HAP-1 (cell line): Measurements from ENCODE around the gene TTC7B.

Experiments
- DNase-seq, 2 experiments: peaks; one replicate each; pipeline ENCODE4 v3.0.0-alpha.2; 2016 to 2020; ENCODE audit warnings: low spot score in 2 of 2
- H3K27me3 ChIP-seq: fragments of 250-450 bp; sonication (Bioruptor Pico); 2 replicates; pipeline ENCODE4 v1.5.1; 2020; ENCODE audit warnings: low read depth, mild to moderate bottlenecking, moderate library complexity
- H3K36me3 ChIP-seq: fragments of 250-450 bp; sonication (Bioruptor Pico); replicated peaks from 2 replicates; pipeline ENCODE4 v1.5.1; 2020; ENCODE audit warnings: mild to moderate bottlenecking
- H3K4me1 ChIP-seq: fragments of 250-450 bp; sonication (Bioruptor Pico); 2 replicates; pipeline ENCODE4 v1.5.1; 2020; ENCODE audit warnings: mild to moderate bottlenecking
- H3K4me3 ChIP-seq: fragments of 250-450 bp; sonication (Bioruptor Pico); 2 replicates; pipeline ENCODE4 v1.5.1; 2020; ENCODE audit warnings: mild to moderate bottlenecking, moderate library complexity
- H3K9me3 ChIP-seq: fragments of 250-450 bp; sonication (Bioruptor Pico); 2 replicates; pipeline ENCODE4 v1.5.1; 2020; ENCODE audit warnings: mild to moderate bottlenecking, moderate library complexity
- in situ Hi-C: fragments of 300-500 bp; cut with MboI; formaldehyde crosslinking; loops from 3 replicates; pipeline ENCODE4 v1.14.3; 2020; ENCODE audit warnings: low sequenced_read_pairs, inconsistent platforms, mixed read lengths

The TTC7B gene

DNA sequence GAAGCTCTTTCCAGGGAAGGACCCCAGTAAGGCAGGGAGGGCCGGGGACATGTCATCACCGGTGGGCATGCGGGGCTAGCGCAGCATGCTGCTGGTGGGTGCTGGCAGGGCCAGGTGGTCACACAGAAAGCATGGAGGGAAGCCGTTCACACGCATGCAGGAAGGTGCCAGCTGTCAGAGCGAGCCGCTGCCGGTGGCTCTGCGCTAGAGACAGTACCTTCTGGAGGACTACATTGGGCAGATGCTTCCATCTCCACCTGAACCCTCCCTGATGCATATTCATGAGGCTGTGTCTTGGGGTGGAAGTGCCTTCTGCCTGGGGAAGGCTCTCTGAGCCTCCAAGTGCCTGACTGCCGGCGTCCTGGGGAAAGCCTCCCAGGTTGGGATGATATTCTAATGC, 215.6 kb downstream of the TTC7B start:
- no peaks in the 10 kb centered on the region for H3K9me3 ChIP-seq
- no peaks in the 10 kb centered on the region for H3K36me3 ChIP-seq
- no peaks in the 10 kb centered on the region for H3K27me3 ChIP-seq
- DNase-seq: no peak
- peaks cover 12% of the 10 kb centered on the region for H3K4me1 ChIP-seq
- in situ Hi-C loops: no loop called here
- no peak overlapping the region for H3K4me3 ChIP-seq

DNA sequence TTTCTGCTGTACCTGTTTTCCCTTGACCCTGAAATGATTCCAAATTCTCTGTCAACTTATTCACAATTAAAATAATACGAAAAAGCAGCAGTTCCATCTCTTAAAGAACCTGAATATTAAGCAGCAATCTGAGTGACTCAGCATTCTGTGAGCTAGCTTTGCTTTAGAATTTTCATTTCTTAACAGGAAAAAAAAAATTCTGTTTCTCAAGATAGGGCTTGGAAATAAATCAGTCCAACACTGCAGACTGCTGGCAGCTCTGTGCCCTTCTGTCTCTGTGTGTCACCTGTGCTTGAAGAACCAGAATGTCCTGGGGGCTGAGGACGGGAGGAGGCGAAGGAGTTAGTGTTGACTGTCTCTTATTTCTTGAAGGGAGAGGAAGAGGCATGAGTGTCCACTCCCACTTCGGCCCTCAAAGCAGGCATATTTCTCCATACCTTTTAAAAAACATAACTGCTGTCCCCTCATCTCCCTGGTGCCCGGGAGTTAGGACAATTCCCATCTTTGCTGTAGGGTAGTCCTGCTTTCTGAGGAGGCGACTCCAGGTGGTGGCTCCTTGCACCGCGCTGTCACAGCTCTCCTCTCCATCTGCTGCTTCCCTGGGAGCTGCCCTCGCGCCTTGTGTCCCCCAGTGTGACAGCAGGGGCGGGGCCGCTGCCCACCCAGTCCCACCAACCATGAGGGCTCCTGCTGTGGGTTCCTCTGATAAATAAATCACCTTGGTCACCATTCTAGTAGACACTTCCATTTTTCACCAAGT, 216.3 kb downstream of the TTC7B start:
- H3K36me3 ChIP-seq: no peaks in the 10 kb centered on the region
- H3K27me3 ChIP-seq: no peaks in the 10 kb centered on the region
- no peak for DNase-seq

DNA sequence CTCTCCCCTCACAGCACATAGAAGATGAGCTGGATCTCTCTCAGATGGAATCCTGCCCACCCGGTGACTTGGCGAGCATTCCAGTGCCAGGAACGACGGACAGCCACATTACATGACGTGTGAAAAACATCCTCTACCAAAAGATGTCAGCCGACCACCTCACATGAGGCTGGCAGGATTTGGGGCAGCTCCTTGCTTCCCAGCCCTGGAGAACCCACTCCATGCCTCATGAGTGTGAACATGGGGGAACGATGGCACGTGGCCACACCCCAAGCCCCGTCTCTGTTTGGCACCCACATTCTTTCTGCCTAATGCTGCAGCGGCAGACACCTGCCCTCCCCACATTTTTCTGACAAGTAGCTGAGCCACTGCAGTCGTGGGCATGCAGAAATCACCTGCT, 216.9 kb downstream of the TTC7B start:
- H3K4me3 ChIP-seq: no peak overlapping the region
- H3K36me3 ChIP-seq: no peaks in the 10 kb centered on the region
- peaks cover 4% of the 10 kb centered on the region for H3K4me1 ChIP-seq
- H3K9me3 ChIP-seq: no peaks in the 10 kb centered on the region
- no peak for DNase-seq
- H3K27me3 ChIP-seq: no peaks in the 10 kb centered on the region
- in situ Hi-C loops: no loop called here

More for the DNA sequence above, 216.3 kb downstream of the TTC7B start:
- Histone ChIP-seq H3K4me1 (peaks cover 9% of the 10 kb centered on the region), H3K4me3 (no peak overlapping the region), H3K9me3 (no peaks in the 10 kb centered on the region)
- in situ Hi-C loops: no loop called here

DNA sequence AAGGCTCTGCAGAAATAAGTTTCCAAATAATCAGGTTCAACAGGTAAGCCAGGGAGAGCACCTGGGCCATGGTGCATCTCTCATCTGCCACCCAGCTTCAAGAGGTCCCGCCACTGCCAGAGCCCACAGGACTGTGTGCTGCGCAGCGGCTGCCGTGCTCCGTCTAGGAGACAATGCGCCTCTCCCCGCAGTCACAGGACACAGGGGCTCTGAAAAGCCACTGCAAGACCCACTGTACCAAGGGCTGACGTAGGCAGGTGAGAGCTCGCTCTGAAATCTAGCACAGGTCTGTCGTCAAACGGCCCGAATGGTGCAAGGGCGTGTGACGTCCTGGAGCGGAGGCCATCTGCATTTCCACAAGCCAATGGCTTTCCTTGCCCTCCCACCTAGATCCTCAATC, 218.3 kb downstream of the TTC7B start:
- no peaks in the 10 kb centered on the region for H3K36me3 ChIP-seq
- no peaks in the 10 kb centered on the region for H3K27me3 ChIP-seq
- H3K9me3 ChIP-seq: no peaks in the 10 kb centered on the region
- DNase-seq: no peak
- in situ Hi-C loops: no loop called here
- no peaks in the 10 kb centered on the region for H3K4me1 ChIP-seq
- no peak overlapping the region for H3K4me3 ChIP-seq

DNA sequence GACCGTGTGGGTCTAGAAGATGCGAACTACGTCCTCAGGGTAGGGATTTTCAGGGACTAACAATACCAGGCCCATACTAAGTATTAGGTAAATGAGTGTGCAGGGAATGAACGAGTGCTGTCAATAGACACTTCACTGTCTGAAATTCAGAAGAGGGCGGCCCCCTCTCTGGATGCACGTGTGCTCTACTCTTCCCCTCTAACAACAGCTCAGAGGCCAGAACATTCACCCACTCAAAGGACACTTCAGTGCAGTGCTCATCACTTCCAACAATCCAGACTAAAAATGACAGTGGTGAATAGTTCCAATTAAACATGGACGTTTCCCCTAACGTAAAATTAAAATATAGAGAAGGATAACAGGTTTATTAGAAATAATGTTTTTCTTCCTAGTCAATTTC, 219.5 kb downstream of the TTC7B start:
- Histone ChIP-seq H3K4me1 (no peaks in the 10 kb centered on the region), H3K4me3 (no peak overlapping the region), H3K9me3 (no peaks in the 10 kb centered on the region), H3K27me3 (no peaks in the 10 kb centered on the region), H3K36me3 (no peaks in the 10 kb centered on the region)
- in situ Hi-C loops: no loop called here
- DNase-seq: no peak

GRCh38 chr14:90593254-90594040, 222.8 kb downstream of the TTC7B start:
- Histone ChIP-seq H3K27me3 (no peaks in the 10 kb centered on the region), H3K4me1 (no peaks in the 10 kb centered on the region), H3K9me3 (no peaks in the 10 kb centered on the region), H3K4me3 (no peak overlapping the region), H3K36me3 (no peaks in the 10 kb centered on the region)
- no peak for DNase-seq
- in situ Hi-C loops: no loop called here

- Histone ChIP-seq H3K4me3 (no peak overlapping the region), H3K9me3 (no peaks in the 10 kb centered on the region), H3K4me1 (no peaks in the 10 kb centered on the region), H3K27me3 (no peaks in the 10 kb centered on the region), H3K36me3 (no peaks in the 10 kb centered on the region; the same call in 1 of the 2 replicates)
- in situ Hi-C loops: no loop called here
- no peak for DNase-seq
Measured at GRCh38 chr14:90592655-90593054, 223.6 kb downstream of the TTC7B start.

DNA sequence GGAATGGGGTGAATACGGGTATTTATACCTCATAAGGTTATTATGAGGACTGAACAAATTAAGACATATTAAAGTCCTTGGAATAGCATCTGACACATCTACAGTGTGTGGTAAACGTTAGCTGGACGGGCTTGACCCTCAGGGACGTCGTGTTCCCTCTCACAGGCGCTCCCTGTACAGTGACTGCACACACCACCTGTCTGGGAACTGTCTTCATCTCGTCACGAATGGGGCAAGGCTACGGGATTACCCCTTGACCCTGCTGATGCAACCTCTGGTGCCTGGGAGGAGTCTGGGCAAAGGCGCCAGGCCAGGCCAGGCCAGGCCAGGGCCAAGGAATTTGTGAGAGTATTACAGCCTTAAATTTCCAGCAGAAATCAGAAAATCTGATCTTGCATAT, 228.3 kb downstream of the TTC7B start:
- no peak for DNase-seq
- Histone ChIP-seq H3K9me3 (no peaks in the 10 kb centered on the region), H3K4me3 (no peak overlapping the region), H3K36me3 (no peaks in the 10 kb centered on the region; the same call in 1 of the 2 replicates), H3K27me3 (no peaks in the 10 kb centered on the region), H3K4me1 (no peaks in the 10 kb centered on the region)
- in situ Hi-C loops: no loop called here

GRCh38 chr14:90587252-90587910, 228.8 kb downstream of the TTC7B start:
- H3K9me3 ChIP-seq: no peaks in the 10 kb centered on the region
- no peaks in the 10 kb centered on the region for H3K27me3 ChIP-seq
- in situ Hi-C loops: no loop called here
- H3K36me3 ChIP-seq: no peaks in the 10 kb centered on the region; the same call in 1 of the 2 replicates
- no peaks in the 10 kb centered on the region for H3K4me1 ChIP-seq
- no peak for DNase-seq
- no peak overlapping the region for H3K4me3 ChIP-seq

DNA sequence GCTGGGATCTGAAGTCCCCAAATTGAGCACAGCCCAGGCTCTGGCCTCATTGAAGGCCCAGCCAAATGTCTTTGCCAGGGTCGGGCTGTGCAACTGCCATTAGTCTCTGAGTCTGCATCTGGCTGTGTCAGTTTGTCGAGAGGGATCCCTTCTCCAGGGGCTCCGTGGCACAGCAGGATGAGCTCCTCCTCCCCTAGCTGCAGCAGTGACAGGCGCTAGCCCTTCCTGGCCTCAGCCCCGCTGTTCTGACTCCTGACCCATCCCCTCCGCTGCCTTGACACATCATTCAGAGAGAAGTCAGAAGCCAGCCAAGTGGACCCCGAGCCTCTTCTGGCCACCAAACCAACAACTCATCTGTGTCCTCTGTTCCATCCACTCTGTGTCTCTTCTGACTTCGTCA, 231.1 kb downstream of the TTC7B start:
- no peak overlapping the region for H3K4me3 ChIP-seq
- H3K9me3 ChIP-seq: no peaks in the 10 kb centered on the region
- H3K27me3 ChIP-seq: no peaks in the 10 kb centered on the region
- no peaks in the 10 kb centered on the region; the same call in 1 of the 2 replicates for H3K36me3 ChIP-seq
- in situ Hi-C loops: no loop called here
- no peaks in the 10 kb centered on the region for H3K4me1 ChIP-seq
- no peak for DNase-seq

GRCh38 chr14:90583916-90584605, 232.2 kb downstream of the TTC7B start:
- Histone ChIP-seq H3K36me3 (no peaks in the 10 kb centered on the region; the same call in 1 of the 2 replicates), H3K4me1 (no peaks in the 10 kb centered on the region), H3K4me3 (no peak overlapping the region), H3K27me3 (no peaks in the 10 kb centered on the region), H3K9me3 (no peaks in the 10 kb centered on the region)
- no peak for DNase-seq
- in situ Hi-C loops: no loop called here

GRCh38 chr14:90583427-90583826, 232.8 kb downstream of the TTC7B start:
- H3K27me3 ChIP-seq: no peaks in the 10 kb centered on the region
- H3K4me1 ChIP-seq: no peaks in the 10 kb centered on the region
- in situ Hi-C loops: no loop called here
- no peak overlapping the region for H3K4me3 ChIP-seq
- no peaks in the 10 kb centered on the region for H3K9me3 ChIP-seq
- DNase-seq: no peak
- H3K36me3 ChIP-seq: no peaks in the 10 kb centered on the region; the same call in 1 of the 2 replicates

DNA sequence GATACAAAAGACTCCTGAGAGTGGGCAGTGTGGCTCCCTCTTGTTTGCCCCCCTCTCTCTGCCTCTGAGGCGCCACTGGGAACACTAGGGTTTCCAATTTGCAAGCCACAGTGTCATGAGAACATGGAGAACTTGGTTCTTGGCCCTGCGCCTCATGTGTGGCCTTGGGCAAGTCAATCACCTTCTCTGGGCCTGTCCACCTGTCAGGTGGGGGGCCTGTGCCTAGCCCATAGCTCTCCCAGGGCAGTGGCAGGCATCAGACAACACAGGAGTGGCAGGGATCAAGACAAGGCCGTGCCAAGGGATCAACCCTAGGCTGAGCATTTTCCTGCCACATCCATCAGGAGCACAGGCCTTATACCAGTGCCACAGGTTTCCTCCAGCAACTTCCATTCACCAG, 234.1 kb downstream of the TTC7B start:
- no peak overlapping the region for H3K4me3 ChIP-seq
- no peaks in the 10 kb centered on the region for H3K36me3 ChIP-seq
- no peaks in the 10 kb centered on the region for H3K27me3 ChIP-seq
- H3K9me3 ChIP-seq: no peaks in the 10 kb centered on the region
- no peaks in the 10 kb centered on the region for H3K4me1 ChIP-seq
- DNase-seq: no peak
- in situ Hi-C loops: no loop called here
